WTC11 (cell line): Measurements from ENCODE around the gene CYP2A7. TPM values are rescaled to one million over a fixed set of nuclear protein-coding genes. Genes with fewer than 3 reads are reported as not detected.
"Not testable (repeated sequence)": the region's sequence is repeated elsewhere in the genome, so short reads cannot be mapped to it uniquely, and the experiment has no call there.

Experiments
- ATAC-seq: fragments of 200-7000 bp; cut with Tn5 transposase; 2 replicates; pipeline ENCODE4 v1.10.0; 2021; ENCODE audit warnings: mild to moderate bottlenecking, moderate library complexity
- Bru-seq: library from RNA; stranded (reverse); fragments of 400-500 nt; gene quantifications from one replicate; lab custom pipeline; 2021; lab: Mats Ljungman, UMichigan
- CTCF ChIA-PET: fragments of 300-600 bp; sonication (Branson Sonifier 250); formaldehyde crosslinking; loops from one replicate; lab custom pipeline; 2021; ENCODE audit warnings: antibody characterized with exemption; lab: Charles Lee
- POLR2A ChIA-PET: fragments of 350-600 bp; sonication (Branson Sonifier 250); formaldehyde crosslinking; loops from one replicate; lab custom pipeline; 2021; ENCODE audit warnings: antibody characterized with exemption; lab: Charles Lee
- DNase-seq: peaks from one replicate; pipeline ENCODE4 v3.0.0; 2021; ENCODE audit warnings: low spot score
- H3K27ac Mint-ChIP-seq: 2 replicates; pipeline ENCODE4 v1.8.0; 2021; ENCODE audit warnings: mixed read lengths
- H3K27me3 Mint-ChIP-seq: 2 replicates; pipeline ENCODE4 v1.8.0; 2021; ENCODE audit warnings: low read depth, mild to moderate bottlenecking, moderate library complexity, mixed read lengths
- H3K36me3 Mint-ChIP-seq: 2 replicates; pipeline ENCODE4 v1.8.0; 2021; ENCODE audit warnings: mixed read lengths
- H3K4me1 Mint-ChIP-seq: 2 replicates; pipeline ENCODE4 v1.8.0; 2022; ENCODE audit warnings: mixed read lengths
- H3K4me3 Mint-ChIP-seq: 2 replicates; pipeline ENCODE4 v1.8.0; 2021; ENCODE audit warnings: mild to moderate bottlenecking, moderate library complexity, mixed read lengths
- H3K9me3 Mint-ChIP-seq: 2 replicates; pipeline ENCODE4 v1.8.0; 2021; ENCODE audit warnings: mixed read lengths
- ATF1 ChIP-seq: sonication (generic); formaldehyde crosslinking; IDR thresholded peaks from 2 replicates; pipeline ENCODE4 v1.8.1; 2023; ENCODE audit warnings: mild to moderate bottlenecking, moderate library complexity, missing genetic modification reagents
- ATF6 ChIP-seq: sonication (generic); formaldehyde crosslinking; IDR thresholded peaks from 2 replicates; pipeline ENCODE4 v1.8.1; 2023; ENCODE audit warnings: mild to moderate bottlenecking, missing genetic modification reagents
- ESRRA ChIP-seq: sonication (generic); formaldehyde crosslinking; IDR thresholded peaks from 2 replicates; pipeline ENCODE4 v1.8.1; 2022; ENCODE audit warnings: mild to moderate bottlenecking, missing genetic modification reagents, borderline replicate concordance
- FOXJ3 ChIP-seq: sonication (generic); formaldehyde crosslinking; IDR thresholded peaks from 2 replicates; pipeline ENCODE4 v1.9.0; 2021; ENCODE audit warnings: missing genetic modification reagents, mild to moderate bottlenecking, borderline replicate concordance
- GABPB1 ChIP-seq: sonication (generic); formaldehyde crosslinking; IDR thresholded peaks from 2 replicates; pipeline ENCODE4 v1.8.1; 2023; ENCODE audit warnings: mild to moderate bottlenecking, missing genetic modification reagents
- GRHL2 ChIP-seq: fragments of 250-450 bp; sonication (Bioruptor Pico); IDR thresholded peaks from 2 replicates; pipeline ENCODE4 v1.8.0; 2022; ENCODE audit warnings: mild to moderate bottlenecking, moderate library complexity; ENCODE audit not compliant: insufficient replicate concordance, severe bottlenecking
- GTF2I ChIP-seq: fragments of 250-450 bp; sonication (Bioruptor Pico); conservative IDR thresholded peaks from 2 replicates; pipeline ENCODE4 v1.4.0; 2021; ENCODE audit warnings: mild to moderate bottlenecking
- HMGXB4 ChIP-seq: sonication (generic); formaldehyde crosslinking; IDR thresholded peaks from 2 replicates; pipeline ENCODE4 v1.8.1; 2023; ENCODE audit warnings: mild to moderate bottlenecking, moderate library complexity, missing genetic modification reagents
- JUN ChIP-seq: sonication (generic); formaldehyde crosslinking; IDR thresholded peaks from 2 replicates; pipeline ENCODE4 v1.8.0; 2023; ENCODE audit warnings: mild to moderate bottlenecking, missing genetic modification reagents
- KAT7 ChIP-seq: sonication (generic); formaldehyde crosslinking; IDR thresholded peaks from 2 replicates; pipeline ENCODE4 v1.8.1; 2023; ENCODE audit warnings: missing genetic modification reagents, mild to moderate bottlenecking, borderline replicate concordance
- NFATC4 ChIP-seq: fragments of 250-450 bp; sonication (Bioruptor Pico); IDR thresholded peaks from 2 replicates; pipeline ENCODE4 v1.9.0; 2021; ENCODE audit warnings: mild to moderate bottlenecking
- RORB ChIP-seq: fragments of 250-450 bp; sonication (Bioruptor Pico); IDR thresholded peaks from 2 replicates; pipeline ENCODE4 v1.9.0; 2021; ENCODE audit warnings: mild to moderate bottlenecking
- TCF7 ChIP-seq: sonication (generic); formaldehyde crosslinking; IDR thresholded peaks from 2 replicates; pipeline ENCODE4 v1.8.0; 2022; ENCODE audit warnings: mild to moderate bottlenecking, low read depth, missing genetic modification reagents, moderate library complexity
- TP53 ChIP-seq: sonication (generic); formaldehyde crosslinking; IDR thresholded peaks from 2 replicates; pipeline ENCODE4 v1.8.1; 2023; ENCODE audit warnings: mild to moderate bottlenecking, missing genetic modification reagents
- ZNF416 ChIP-seq: fragments of 250-450 bp; sonication (Bioruptor Pico); IDR thresholded peaks from 2 replicates; pipeline ENCODE4 v1.9.0; 2021; ENCODE audit warnings: mild to moderate bottlenecking, inconsistent platforms
- ZNF532 ChIP-seq: fragments of 250-450 bp; sonication (Bioruptor Pico); IDR thresholded peaks from 2 replicates; pipeline ENCODE4 v1.9.0; 2021; ENCODE audit warnings: mild to moderate bottlenecking, borderline replicate concordance
- long read RNA-seq, 3 experiments: library from RNA in 1 of 3; library from capped mRNA in 1 of 3; library from polyadenylated mRNA in 1 of 3; unstranded in 2 of 3; stranded (forward) in 1 of 3; transcript quantifications; one replicate each; pipeline ENCODE4 v2.0.0, GENCODE V29; 2021
- total RNA-seq: library from RNA; stranded (reverse); gene quantifications from 3 replicates; pipeline ENCODE4 v1.2.3, GENCODE V29; 2021
- TF ChIP-seq, protein P1 (sequence below): fragments of 250-450 bp; sonication (Bioruptor Pico); IDR thresholded peaks from 2 replicates; pipeline ENCODE4 v1.9.0; 2021; ENCODE audit warnings: moderate library complexity, mild to moderate bottlenecking, inconsistent platforms, borderline replicate concordance
- TF ChIP-seq, protein P2 (sequence below): sonication (generic); formaldehyde crosslinking; IDR thresholded peaks from 2 replicates; pipeline ENCODE4 v1.8.0; 2022; ENCODE audit warnings: mild to moderate bottlenecking, missing genetic modification reagents

The CYP2A7 gene
- total RNA-seq (0.21 TPM in 1 of 3 replicates, not detected in the others), Bru-seq, nascent RNA (not detected)
- long read RNA-seq, experiment 1 = 0 reads
- long read RNA-seq, experiment 2, partial matches to known transcripts = 1 of 1 reads
- long read RNA-seq, experiment 2, other reads (novel, unspliced or antisense) = 0 of 1 reads
- long read RNA-seq, experiment 3 = 0 reads

- H3K4me1 Mint-ChIP-seq, CTCF ChIA-PET, POLR2A ChIA-PET, H3K4me3 Mint-ChIP-seq, H3K36me3 Mint-ChIP-seq, DNase-seq, H3K9me3 Mint-ChIP-seq, ATAC-seq, H3K27ac Mint-ChIP-seq: not testable (repeated sequence)
- peaks cover 58% of the 10 kb centered on the region for H3K27me3 Mint-ChIP-seq
Measured at GRCh38 chr19:40882062-40882461, at the start of gene CYP2A7. TSS of gene CYP2A7 (minus strand) at chr19:40882231. CDS start at chr19:40882210, 21 bp downstream.

GRCh38 chr19:40930799-40931198, 48.8 kb upstream of the CYP2A7 start:
- CTCF ChIA-PET, DNase-seq, H3K27me3 Mint-ChIP-seq, H3K27ac Mint-ChIP-seq, ATAC-seq, H3K36me3 Mint-ChIP-seq, H3K4me3 Mint-ChIP-seq, H3K4me1 Mint-ChIP-seq, POLR2A ChIA-PET: not testable (repeated sequence)
- H3K9me3 Mint-ChIP-seq = peaks cover 10% of the 10 kb centered on the region

- peaks cover 10% of the 10 kb centered on the region for H3K9me3 Mint-ChIP-seq
- H3K4me3 Mint-ChIP-seq, CTCF ChIA-PET, DNase-seq, H3K27ac Mint-ChIP-seq, H3K36me3 Mint-ChIP-seq, H3K27me3 Mint-ChIP-seq, ATAC-seq, POLR2A ChIA-PET, H3K4me1 Mint-ChIP-seq: not testable (repeated sequence)
Measured at GRCh38 chr19:40929942-40930341, 47.9 kb upstream of the CYP2A7 start.

DNA sequence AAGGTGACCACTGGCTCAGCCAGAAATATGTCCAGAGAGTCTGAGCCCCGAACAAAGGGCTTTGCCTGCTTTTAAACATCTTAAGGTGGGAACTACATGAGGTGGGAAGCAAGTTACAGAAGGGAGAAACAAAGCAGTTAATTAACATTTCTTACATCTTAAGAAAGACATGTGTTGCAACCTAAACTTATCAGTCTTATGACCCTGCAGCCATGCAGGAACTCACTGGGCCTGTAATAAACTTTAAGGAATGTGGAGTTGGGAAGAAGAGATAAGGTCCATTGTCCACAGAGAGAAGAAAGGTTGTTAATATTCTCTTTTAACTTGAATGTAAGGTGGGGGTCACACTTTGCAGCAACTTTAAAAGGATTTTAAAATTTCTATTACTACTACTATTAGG, 46.8 kb upstream of the CYP2A7 start:
- Mint-ChIP-seq H3K4me3 (no peak overlapping the region), H3K27me3 (no peaks in the 10 kb centered on the region; the same call in 1 of the 2 replicates), H3K27ac (no peak overlapping the region), H3K36me3 (no peaks in the 10 kb centered on the region), H3K4me1 (peaks cover 7% of the 10 kb centered on the region), H3K9me3 (peaks cover 6% of the 10 kb centered on the region; the same call in 1 of the 2 replicates)
- ChIA-PET POLR2A (no interaction called here), CTCF (interaction anchor here (0.6 kb wide), 1 partner anchor 11 kb away, joined by 4 read pairs; no protein-coding TSS in a partner anchor)
- DNase-seq (no peak), ATAC-seq (no peak)
- TF ChIP-seq ZNF532 (CRISPR knock-in tag) (no peak), ESRRA (CRISPR knock-in tag) (no peak), JUN (CRISPR knock-in tag) (no peak), FOXJ3 (CRISPR knock-in tag) (no peak), ZNF416 (CRISPR knock-in tag) (no peak), KAT7 (no peak), GTF2I (CRISPR knock-in tag) (no peak), ATF1 (CRISPR knock-in tag) (no peak), TCF7 (CRISPR knock-in tag) (no peak), NFATC4 (no peak), GABPB1 (CRISPR knock-in tag) (no peak), GRHL2 (CRISPR knock-in tag) (no peak), TP53 (CRISPR knock-in tag) (no peak), ATF6 (CRISPR knock-in tag) (no peak), RORB (CRISPR knock-in tag) (no peak), HMGXB4 (CRISPR knock-in tag) (no peak)
- TF ChIP-seq, protein P1, sequence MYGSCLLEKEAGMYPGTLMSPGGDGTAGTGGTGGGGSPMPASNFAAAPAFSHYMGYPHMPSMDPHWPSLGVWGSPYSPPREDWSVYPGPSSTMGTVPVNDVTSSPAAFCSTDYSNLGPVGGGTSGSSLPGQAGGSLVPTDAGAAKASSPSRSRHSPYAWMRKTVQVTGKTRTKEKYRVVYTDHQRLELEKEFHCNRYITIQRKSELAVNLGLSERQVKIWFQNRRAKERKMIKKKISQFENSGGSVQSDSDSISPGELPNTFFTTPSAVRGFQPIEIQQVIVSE = no peak
- TF ChIP-seq, protein P2, sequence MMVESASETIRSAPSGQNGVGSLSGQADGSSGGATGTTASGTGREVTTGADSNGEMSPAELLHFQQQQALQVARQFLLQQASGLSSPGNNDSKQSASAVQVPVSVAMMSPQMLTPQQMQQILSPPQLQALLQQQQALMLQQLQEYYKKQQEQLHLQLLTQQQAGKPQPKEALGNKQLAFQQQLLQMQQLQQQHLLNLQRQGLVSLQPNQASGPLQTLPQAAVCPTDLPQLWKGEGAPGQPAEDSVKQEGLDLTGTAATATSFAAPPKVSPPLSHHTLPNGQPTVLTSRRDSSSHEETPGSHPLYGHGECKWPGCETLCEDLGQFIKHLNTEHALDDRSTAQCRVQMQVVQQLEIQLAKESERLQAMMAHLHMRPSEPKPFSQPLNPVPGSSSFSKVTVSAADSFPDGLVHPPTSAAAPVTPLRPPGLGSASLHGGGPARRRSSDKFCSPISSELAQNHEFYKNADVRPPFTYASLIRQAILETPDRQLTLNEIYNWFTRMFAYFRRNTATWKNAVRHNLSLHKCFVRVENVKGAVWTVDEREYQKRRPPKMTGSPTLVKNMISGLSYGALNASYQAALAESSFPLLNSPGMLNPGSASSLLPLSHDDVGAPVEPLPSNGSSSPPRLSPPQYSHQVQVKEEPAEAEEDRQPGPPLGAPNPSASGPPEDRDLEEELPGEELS (CRISPR knock-in tag) = no peak
